NCI-H2196 treated with DMSO at 0.1 percent for 48 hours (cell line): ENCODE data around the gene DLX4.

Experiments
- DNase-seq: peaks from one replicate; lab custom pipeline; 2025; ENCODE audit not compliant: unreplicated experiment; lab: John Stamatoyannopoulos, UW

Gene DLX4, protein sequence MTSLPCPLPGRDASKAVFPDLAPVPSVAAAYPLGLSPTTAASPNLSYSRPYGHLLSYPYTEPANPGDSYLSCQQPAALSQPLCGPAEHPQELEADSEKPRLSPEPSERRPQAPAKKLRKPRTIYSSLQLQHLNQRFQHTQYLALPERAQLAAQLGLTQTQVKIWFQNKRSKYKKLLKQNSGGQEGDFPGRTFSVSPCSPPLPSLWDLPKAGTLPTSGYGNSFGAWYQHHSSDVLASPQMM

DNA sequence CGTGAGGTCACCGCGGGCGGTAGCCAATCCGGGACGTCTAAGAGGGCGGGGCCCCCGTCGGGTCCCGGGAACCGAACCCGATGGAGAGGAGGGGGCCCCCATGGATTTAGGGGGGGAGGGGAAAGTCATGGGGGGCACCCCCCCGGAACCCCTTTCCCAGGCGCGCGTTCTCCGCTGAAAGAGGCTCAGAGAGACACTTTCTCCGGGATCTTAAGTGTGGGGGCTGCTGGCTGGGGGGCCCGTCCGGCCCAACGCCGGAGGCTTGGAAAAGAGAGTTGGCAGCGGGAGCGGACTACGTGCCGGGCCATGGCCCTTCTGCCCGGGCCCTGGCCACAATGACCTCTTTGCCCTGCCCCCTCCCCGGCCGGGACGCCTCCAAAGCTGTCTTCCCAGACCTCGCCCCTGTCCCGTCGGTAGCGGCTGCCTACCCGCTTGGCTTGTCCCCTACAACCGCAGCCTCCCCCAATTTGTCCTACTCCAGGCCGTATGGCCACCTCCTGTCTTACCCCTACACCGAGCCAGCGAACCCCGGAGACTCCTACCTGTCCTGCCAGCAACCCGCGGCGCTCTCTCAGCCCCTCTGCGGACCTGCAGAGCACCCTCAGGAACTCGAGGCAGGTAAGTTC is at the start of gene DLX4:
DLX4 (plus strand) TSS at position 57 of the 626 bp plus-strand sequence; CDS start at position 336, 279 bp downstream.
- no peak for DNase-seq

DNA sequence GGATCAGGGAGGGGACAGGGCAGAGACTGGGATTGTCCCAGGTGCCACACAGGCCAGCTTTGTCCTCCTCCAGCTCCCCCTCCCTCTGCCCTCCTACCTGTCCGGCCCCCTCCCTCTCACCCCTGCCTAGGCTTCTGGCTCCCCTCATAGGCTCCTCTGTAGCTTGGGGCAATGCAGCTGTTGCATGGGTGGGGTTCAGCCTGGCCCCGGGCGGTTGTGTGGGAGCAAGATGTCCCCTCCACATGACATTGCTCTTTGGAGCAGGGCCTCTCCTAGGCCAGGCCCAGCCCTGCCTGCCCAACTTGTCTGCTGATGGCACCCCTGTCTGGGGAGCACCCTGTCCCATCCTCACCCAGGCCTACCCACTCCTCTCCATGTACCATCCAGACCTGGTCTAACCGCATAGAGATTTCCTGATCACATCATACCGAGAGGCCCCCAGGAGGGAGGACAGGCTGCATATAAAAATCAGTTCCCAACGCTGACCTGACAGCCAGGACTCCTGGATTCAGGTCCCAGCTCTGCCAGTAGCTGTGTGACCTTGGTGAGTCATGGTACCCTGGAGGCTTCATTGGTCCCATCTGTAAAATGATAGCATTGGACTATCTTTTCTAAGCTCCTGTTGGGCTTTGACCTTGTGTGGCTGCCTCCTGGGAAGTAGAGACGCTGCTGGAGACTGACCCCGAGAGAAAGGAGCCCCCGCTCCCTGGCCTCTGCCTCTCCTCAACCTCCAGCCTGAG is 48.8 kb upstream of the DLX4 start:
- DNase-seq, result no peak

DNA sequence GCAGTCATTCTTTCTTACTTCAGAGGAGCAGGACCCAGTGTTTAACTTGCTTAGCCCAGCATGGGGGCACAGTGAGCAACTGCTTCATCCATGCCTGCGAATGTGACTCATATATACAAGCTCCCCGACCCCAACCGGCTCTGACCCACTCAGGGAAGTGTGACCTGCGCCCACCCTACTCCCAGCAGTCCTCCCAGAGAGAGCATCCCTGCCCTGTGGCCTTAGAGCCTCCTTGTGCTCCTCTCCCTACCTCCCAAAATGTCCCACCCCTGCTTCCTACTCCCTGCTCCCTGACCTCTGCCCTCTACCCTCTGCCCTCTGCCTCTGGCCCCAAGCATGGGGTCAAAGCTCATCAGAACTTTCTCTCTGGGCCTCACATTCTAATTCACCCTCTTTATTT is 46.9 kb upstream of the DLX4 start:
- DNase-seq, result no peak

DNA sequence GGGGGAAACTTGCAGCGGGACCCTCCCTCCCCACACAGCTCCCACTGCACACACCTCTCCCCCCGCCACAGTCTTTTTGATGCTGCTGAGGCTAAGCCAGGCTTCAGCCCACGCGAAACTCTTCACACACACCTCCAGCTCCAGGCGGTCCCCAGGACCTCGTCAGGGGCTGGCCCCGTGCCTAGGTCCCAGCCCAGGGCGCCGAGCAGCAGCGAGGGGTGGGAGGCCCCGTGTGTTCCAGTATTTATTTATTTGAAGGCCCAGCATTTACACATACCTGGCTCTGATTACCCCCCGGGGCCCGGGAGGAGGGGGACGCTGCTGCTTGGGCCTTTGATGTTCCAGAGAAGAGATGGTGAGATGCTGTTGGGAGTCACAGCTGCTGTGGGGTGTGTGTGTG is 44.9 kb upstream of the DLX4 start:
- DNase-seq, result no peak

DNA sequence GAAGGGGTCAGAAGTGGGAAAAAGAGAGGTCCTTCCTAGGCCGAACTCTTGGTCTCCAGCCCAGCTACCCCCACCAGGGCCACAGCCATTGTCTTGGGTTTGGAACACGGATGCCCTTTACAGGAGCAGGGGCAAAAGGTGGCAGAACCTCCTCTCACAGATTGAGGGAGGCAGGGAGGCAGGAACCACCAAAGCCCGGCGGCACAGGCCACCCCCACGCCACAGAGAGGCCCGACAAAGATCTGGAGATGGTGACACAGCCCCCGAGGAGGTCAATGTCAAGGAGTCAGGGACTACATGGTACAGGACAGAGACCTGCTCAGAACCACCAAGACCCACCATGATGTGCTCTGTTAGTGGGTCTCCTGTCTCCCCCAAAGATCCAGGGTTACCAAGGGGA is 44.4 kb upstream of the DLX4 start:
- no peak for DNase-seq

DNA sequence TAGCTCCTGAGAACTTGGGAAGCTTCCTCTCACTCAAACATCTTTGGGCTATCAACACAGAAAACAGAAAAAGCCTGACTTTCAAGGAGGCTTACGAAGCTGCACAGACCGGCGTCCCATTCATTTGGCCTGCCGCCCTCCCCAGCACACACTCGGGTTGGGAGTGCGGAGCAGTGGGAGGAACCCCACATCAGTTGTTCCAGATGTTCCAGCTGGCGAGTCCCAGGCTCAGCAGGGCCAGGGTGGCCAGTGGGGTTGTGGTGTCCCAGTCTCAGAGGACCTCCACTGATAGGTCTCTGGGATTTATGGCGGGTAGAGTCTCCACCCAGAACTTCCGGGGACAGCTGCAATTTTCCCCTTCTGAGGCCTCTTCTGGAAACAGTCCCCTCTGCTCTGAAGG is 43.1 kb upstream of the DLX4 start:
- DNase-seq, result no peak

DNA sequence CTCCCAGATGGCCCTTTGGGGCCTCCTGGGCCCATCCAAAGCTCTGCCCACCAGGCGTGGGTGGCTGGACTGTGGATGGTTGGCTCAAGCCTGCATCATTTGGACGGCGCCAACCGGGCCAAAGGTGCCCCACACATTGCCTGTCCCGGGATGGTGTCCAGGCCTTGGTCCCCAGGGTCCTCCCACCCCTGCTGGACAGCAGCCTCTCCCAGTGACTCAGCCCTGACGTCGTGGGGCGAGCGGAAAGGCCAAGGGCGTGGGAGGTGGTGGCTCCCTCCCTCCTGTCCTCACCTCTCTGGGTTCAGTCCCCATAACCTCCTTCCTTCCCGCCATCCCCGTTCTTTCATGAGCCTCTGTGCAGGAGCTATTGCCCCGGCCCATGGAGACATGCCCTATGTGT is 42.1 kb upstream of the DLX4 start:
- DNase-seq, result no peak

DNA sequence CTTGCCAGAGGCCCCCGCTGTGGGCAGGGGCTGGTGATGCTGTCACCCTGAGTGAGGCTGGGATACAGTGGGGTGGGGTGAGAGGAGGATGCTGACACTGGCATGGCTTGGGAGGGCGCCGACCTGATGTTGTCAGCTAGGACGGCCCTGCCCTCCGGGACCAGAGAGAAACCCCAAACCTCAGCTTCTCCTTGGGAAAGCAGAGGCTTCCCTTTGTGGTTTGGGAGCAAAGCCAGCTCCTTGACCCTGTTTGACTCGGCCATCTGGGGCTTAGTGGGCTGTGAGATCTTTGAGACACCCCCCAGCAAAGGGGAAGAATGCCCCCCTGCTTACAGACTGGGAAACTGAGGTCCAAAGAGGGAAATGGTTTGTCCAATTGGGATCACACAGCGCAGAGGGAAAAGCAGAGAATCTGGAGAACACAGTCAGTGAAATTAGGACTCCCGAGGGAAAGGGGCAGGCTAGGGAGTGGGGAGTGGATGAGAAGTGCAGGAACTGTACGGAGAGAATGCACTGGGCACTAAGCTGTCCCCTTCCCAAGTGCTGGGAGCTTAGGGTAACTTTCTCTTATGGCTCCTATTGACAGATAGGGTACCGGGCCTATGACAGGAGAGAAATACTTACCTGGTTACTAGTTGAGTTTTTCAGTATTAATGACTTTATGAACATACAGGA is 40.7 kb upstream of the DLX4 start:
- DNase-seq, result no peak

DNA sequence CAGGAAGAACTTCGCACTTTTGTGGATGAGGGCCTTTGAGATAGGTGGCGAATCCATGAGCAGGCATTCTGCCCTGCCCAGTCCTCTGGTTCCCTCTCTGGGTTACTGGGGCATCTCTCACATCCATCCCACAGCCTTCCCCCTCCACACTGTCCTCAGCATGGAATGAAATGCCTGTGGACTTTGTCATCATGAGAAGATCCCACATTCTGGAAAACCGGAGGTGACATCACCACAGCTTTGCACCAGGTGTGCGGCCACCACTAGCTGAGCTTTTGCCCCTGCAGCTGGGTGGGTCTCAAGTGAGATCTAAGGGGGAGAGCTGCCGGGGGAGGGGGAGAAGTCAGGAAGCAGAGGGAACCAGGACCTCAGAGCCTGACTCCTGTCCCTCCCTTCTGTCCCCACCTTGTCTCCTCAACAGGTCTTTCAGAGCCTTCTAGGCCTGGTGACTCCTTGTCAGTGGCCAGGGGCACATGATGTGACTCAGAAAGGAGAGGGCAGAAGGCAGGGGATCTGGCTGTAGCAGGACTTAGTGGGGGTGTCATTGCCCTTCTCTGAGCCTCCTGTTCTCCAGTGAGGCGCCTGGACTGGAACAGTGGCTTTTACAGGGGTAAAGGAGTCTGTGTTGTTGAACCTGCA is 40.0 kb upstream of the DLX4 start:
- DNase-seq, result no peak

DNA sequence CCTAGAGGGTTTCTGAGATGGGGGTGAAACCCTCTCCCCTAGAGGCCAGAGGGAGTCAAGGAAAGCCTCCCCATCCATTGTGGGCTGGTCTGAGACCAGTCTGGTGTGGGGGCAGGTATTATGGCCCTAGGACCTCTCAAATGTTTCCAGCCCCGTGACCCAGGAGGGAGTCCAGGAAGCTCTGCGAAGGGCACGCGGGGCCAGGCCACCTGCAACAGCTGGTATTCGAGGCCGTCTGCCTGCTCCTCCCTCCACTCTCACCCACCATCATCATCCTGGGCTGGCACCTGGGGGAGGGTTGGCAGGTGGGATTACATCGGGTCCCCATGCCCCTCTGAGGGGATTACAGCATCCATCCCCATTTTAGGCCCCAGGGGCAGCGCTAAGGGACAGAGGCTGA is 38.1 kb upstream of the DLX4 start:
- no peak for DNase-seq

DNA sequence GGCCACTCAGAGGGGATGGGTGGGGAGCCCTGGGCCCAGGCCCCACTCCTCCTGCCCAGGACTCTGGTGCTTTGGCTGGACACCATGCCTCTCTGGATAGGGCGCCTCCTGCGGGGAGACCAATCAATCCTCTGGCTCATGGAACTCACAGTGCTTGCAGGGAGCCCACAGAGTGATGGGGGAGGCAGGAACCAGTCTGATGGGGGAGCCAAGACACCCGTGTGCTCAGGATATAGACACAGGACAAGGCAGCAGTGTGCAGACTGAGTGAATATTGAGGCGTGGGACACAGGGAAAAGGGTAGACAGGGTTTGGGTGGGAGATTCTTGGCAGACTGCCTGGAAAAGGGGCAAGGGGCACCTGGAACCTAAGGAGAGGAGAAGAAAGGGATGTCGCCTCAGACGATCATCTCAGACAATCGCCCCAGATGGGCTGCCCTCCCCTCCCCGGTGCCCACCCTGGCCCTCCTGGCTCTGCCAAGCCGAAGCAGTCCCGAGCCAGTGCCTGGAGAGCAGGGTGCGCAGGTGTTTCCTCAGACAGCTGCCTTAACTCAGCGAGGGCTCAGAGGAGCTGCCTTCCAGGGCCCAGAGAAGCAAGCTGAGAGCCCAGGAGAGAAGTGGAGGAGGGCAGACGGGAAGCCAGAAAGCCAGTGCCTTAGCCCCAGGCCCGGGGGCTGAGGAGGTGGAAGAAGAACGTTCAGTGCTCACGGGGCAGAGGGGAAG is 37.4 kb upstream of the DLX4 start:
- DNase-seq, result no peak

DNA sequence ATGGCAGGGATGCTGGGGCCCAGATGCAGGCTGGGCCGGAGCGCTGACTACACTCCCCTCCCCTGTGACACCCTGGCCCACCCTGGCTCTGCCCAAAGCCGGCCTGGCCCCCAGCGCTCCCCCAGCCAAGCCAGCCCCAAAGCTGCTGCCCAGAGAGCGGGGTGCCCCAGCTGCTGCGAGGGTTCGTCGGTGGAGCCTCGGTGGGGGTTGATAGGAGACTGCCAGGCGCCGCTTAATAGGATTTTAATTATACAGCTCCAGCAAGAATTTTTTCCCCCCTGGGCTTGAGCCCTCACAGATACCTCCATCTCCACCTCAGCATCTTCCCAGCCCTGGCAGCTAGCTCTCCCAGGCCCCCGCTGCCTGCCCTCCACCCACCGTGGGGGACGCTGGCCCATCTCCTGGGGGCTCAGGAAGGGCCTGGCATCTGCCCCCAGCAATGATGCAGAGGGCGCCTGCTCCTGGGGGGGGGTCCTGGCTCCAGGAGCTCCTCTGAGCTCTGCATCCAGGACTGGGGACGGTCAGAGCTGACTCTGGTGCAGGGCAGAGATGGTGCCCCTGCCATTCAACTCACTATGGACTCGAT is 36.8 kb upstream of the DLX4 start:
- no peak for DNase-seq

DNA sequence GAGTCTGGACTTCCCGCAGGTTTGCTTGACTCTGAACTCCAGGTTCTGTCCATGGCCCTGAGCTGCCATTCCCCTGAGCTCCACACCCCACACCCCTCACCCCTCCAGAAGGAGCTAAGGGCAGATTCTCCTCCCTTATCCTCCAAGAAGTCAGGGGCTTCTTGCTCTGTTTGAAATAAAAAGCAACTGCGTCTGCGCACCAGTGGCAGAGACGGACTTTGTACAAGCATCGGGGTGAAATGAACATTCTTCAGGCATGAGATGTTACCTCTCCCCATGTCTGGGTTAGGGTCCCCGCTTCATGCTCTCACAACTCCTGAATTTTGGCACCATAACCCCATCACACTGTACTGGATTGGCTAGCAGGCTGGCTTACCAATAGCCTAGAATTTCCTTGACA is 36.1 kb upstream of the DLX4 start:
- no peak for DNase-seq

DNA sequence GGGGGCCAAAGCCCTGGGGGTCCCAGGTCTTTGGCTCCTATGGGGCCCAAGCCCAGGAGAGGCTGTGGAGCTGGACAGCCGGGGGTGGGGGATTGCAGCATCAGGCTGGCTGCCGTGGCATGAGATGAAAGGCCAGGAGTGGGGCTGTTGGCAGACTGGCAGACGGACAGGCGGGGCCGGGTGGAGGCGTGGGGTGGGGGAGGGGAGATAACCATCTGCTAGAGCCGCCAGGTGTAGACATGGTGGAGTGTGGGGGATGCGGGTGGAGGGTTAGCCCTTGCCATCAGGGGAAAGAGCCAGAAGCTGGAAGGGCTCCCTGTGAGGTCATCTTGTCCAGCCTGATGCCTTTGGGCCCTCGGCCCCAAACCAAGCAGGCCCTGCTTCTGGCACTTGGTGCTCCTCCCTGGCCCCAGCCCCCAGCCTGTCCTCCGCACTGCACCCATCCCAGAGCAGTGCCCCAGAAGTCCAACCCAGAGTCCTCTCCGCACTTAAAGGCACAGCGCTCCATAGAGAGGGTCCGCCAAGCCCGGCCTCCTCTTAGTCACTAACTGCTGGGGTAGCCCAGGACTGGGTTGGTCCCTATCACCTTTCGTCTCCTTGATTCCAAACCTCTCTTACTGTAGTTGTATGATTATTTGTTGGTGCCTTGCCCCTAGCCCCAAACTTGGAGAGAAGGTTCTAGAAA is 33.3 kb upstream of the DLX4 start:
- no peak for DNase-seq

DNA sequence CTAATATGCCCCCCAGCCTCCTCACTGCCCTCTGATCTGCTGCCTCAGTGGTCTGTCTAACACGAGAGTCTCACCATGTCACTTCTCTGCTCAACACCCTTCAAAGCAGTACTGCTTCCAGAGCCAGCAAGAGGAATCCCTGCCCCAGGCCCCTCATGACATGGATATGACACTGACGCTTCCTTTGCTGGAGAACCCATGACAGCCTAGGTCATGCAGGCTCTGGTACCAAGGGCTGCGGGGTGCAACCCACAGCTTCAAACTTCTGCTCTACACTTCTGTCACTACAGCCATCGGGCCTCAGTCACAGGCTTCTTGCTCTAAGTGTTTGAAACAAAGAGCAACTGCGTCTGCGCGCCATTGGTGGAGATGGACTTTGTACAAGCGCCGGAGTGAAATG is 32.6 kb upstream of the DLX4 start:
- no peak for DNase-seq

DNA sequence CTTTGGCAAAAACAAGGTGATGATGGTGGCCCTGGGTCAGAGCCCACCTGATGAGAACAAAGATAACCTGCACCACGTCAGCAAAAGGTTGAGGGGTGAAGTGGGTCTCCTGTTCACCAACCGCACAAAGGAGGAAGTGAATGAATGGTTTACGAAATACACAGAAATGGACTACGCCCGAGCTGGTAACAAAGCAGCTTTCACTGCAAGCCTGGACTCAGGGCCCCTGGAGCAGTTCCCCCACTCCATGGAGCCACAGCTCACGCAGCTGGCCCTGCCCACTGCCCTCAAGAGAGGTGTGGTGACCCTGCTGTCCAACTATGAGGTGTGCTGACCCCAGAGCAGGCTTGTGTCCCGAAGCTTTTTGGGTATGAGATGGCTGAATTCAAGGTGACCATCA is 29.7 kb upstream of the DLX4 start:
- no peak for DNase-seq

DNA sequence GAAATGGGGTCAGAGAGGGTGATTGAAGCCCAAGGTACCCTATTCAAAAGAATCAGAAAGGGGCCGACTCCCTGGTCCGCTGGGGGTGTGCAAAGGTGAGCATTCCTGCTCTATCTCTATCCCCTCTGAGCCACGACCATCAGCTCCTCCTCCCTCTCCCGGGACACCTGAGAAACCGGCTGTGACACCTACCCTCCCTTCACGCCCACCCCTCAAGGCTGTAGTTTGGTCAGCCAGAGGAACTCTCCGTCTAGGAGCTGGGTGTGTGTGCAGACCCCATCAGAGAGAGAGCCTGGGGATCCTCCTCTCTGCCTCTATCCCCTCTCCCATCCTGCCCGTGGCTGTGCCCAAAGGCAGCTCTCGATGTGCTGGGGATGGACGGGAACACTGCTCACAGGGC is 27.6 kb upstream of the DLX4 start:
- DNase-seq, result no peak

DNA sequence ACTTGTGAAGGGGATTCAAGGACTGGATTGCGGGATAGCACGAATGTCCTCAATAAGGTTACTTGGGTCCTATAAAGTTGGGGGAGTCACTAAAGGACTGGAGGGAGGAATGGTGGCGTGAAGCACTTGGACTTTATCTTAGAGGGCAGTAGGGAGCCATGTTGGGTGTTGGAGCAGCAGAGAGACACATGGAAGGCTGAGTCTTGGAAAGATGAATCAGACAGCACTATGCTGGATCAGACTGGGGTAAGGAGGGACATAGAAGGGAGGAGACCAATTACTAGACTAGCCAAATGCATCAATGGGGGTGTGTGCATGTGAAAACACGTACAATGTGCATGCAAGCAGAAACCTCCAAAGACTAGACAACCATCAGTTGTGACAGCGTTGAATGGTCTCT is 26.0 kb upstream of the DLX4 start:
- DNase-seq, result no peak

DNA sequence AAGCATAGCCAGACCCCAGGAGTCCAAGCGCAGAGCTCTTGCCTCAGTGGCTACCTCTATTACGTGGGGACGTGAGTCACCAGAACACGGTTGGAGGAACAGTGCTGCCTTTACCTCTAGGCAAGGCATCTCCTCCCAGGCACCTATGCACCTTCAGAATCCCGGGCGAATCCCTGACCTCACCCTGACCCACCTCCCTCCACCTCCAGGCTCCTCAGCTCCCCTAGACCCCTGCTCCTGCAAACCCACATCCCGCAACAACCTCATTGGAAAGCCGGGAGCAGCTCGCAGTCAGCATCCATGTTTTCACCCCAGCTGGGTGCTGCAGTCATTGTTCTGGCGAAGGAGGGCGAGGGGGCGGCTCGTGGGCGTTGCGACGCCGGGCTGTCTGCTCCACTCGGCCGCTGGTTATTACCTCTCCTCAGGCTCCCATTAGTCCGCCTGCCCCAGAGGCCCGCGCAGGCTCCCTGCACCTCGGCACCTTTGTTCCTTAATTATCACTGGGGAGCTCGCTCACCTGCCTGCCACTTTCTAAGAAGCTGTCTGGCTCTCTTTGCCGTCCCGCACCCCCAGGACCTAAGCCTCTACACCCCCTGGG is 24.6 kb upstream of the DLX4 start:
- DNase-seq, result no peak
